ENCODE measurements around the gene ACSM3.

The ACSM3 gene

GRCh38 chr16:20781697-20782096 is 17.9 kb downstream of the ACSM3 start:
- no peak overlapping the region for H3K4me3 ChIP-seq (ENCODE audit: low read depth, low read length)
- no peak overlapping the region for H4K8ac ChIP-seq (ENCODE audit: low read depth, low read length)
- no peak overlapping the region for H2BK5ac ChIP-seq (ENCODE audit: low read depth, low read length, poor library complexity)
- H2AK5ac ChIP-seq (ENCODE audit: low read length): no peak overlapping the region
- H3K4me2 ChIP-seq (ENCODE audit: low read length): no peak overlapping the region
- H3K23ac ChIP-seq (ENCODE audit: low read length): no peak overlapping the region
- no peak overlapping the region for H3K4ac ChIP-seq (ENCODE audit: low read depth, low read length)
- no peak overlapping the region for H4K12ac ChIP-seq (ENCODE audit: low read depth, low read length)
- DNase-seq: no peak
- no peak overlapping the region for H3K14ac ChIP-seq (ENCODE audit: low read length)
- H3K18ac ChIP-seq (ENCODE audit: low read length): no peak overlapping the region
- H4K91ac ChIP-seq (ENCODE audit: low read depth, low read length): no peak overlapping the region
- no peaks in the 10 kb centered on the region for H3K9me3 ChIP-seq (ENCODE audit: insufficient read depth, low read depth, low read length)
- no peaks in the 10 kb centered on the region for H3K4me1 ChIP-seq (ENCODE audit: control insufficient read depth in 1 of 2, insufficient read depth in 2 of 2, low read length in 2 of 2)
- no peak overlapping the region for H2BK12ac ChIP-seq (ENCODE audit: low read length)
- H3K36me3 ChIP-seq (ENCODE audit: control insufficient read depth in 1 of 2, insufficient read depth in 2 of 2, low read length in 2 of 2): no peaks in the 10 kb centered on the region
- H3K27me3 ChIP-seq (ENCODE audit: insufficient read depth, low read length): no peaks in the 10 kb centered on the region
- H3K79me2 ChIP-seq (ENCODE audit: control insufficient read depth, insufficient read depth, low read length, poor library complexity): no peaks in the 10 kb centered on the region
- H2AFZ ChIP-seq (ENCODE audit: insufficient read depth, low read length, poor library complexity): no peak overlapping the region
- H2BK120ac ChIP-seq (ENCODE audit: insufficient read depth, low read length, poor library complexity): no peak overlapping the region
- no peak overlapping the region for H3K27ac ChIP-seq (ENCODE audit: low read depth, low read length)
- no peak overlapping the region for H3K9ac ChIP-seq (ENCODE audit: low read length)
- H3K79me1 ChIP-seq (ENCODE audit: low read length): no peaks in the 10 kb centered on the region
- WGBS (ENCODE audit: extremely low coverage, insufficient coverage, insufficient read length): no CpG with 5 or more reads among the region's 1 CpG

- Histone ChIP-seq H3K14ac (ENCODE audit: low read length) (no peak overlapping the region), H4K12ac (ENCODE audit: low read depth, low read length) (no peak overlapping the region), H3K9me3 (ENCODE audit: insufficient read depth, low read depth, low read length) (no peaks in the 10 kb centered on the region), H2BK12ac (ENCODE audit: low read length) (no peak overlapping the region), H3K27ac (ENCODE audit: low read depth, low read length) (no peak overlapping the region), H3K9ac (ENCODE audit: low read length) (no peak overlapping the region), H3K79me2 (ENCODE audit: control insufficient read depth, insufficient read depth, low read length, poor library complexity) (no peaks in the 10 kb centered on the region), H3K23ac (ENCODE audit: low read length) (no peak overlapping the region), H3K79me1 (ENCODE audit: low read length) (no peaks in the 10 kb centered on the region), H2BK5ac (ENCODE audit: low read depth, low read length, poor library complexity) (no peak overlapping the region), H3K4me3 (ENCODE audit: low read depth, low read length) (no peak overlapping the region), H2AFZ (ENCODE audit: insufficient read depth, low read length, poor library complexity) (no peak overlapping the region), H4K8ac (ENCODE audit: low read depth, low read length) (no peak overlapping the region), H3K4ac (ENCODE audit: low read depth, low read length) (no peak overlapping the region), H3K27me3 (ENCODE audit: insufficient read depth, low read length) (no peaks in the 10 kb centered on the region), H2AK5ac (ENCODE audit: low read length) (no peak overlapping the region), H3K36me3 (ENCODE audit: control insufficient read depth in 1 of 2, insufficient read depth in 2 of 2, low read length in 2 of 2) (no peaks in the 10 kb centered on the region), H3K4me1 (ENCODE audit: control insufficient read depth in 1 of 2, insufficient read depth in 2 of 2, low read length in 2 of 2) (no peaks in the 10 kb centered on the region), H2BK120ac (ENCODE audit: insufficient read depth, low read length, poor library complexity) (no peak overlapping the region), H4K91ac (ENCODE audit: low read depth, low read length) (no peak overlapping the region), H3K18ac (ENCODE audit: low read length) (no peak overlapping the region), H3K4me2 (ENCODE audit: low read length) (no peak overlapping the region)
- no peak for DNase-seq
- no CpG with 5 or more reads among the region's 2 CpGs for WGBS (ENCODE audit: extremely low coverage, insufficient coverage, insufficient read length)
Measured at GRCh38 chr16:20782470-20782869, 18.7 kb downstream of the ACSM3 start.

GRCh38 chr16:20784204-20784603 is 20.4 kb downstream of the ACSM3 start:
- H3K23ac ChIP-seq (ENCODE audit: low read length): no peak overlapping the region
- no peak overlapping the region for H3K4me2 ChIP-seq (ENCODE audit: low read length)
- no peak overlapping the region for H3K27ac ChIP-seq (ENCODE audit: low read depth, low read length)
- no peaks in the 10 kb centered on the region for H3K27me3 ChIP-seq (ENCODE audit: insufficient read depth, low read length)
- no peak overlapping the region for H4K91ac ChIP-seq (ENCODE audit: low read depth, low read length)
- no peak overlapping the region for H2BK12ac ChIP-seq (ENCODE audit: low read length)
- H3K4me3 ChIP-seq (ENCODE audit: low read depth, low read length): no peak overlapping the region
- H3K9ac ChIP-seq (ENCODE audit: low read length): no peak overlapping the region
- no peak overlapping the region for H3K18ac ChIP-seq (ENCODE audit: low read length)
- no peaks in the 10 kb centered on the region for H3K4me1 ChIP-seq (ENCODE audit: control insufficient read depth in 1 of 2, insufficient read depth in 2 of 2, low read length in 2 of 2)
- H3K36me3 ChIP-seq (ENCODE audit: control insufficient read depth in 1 of 2, insufficient read depth in 2 of 2, low read length in 2 of 2): no peaks in the 10 kb centered on the region
- H4K8ac ChIP-seq (ENCODE audit: low read depth, low read length): no peak overlapping the region
- no peak overlapping the region for H4K12ac ChIP-seq (ENCODE audit: low read depth, low read length)
- no peak overlapping the region for H3K14ac ChIP-seq (ENCODE audit: low read length)
- DNase-seq: no peak
- H3K4ac ChIP-seq (ENCODE audit: low read depth, low read length): no peak overlapping the region
- H2AK5ac ChIP-seq (ENCODE audit: low read length): no peak overlapping the region
- H2AFZ ChIP-seq (ENCODE audit: insufficient read depth, low read length, poor library complexity): no peak overlapping the region
- no peaks in the 10 kb centered on the region for H3K9me3 ChIP-seq (ENCODE audit: insufficient read depth, low read depth, low read length)
- H3K79me1 ChIP-seq (ENCODE audit: low read length): no peaks in the 10 kb centered on the region
- H3K79me2 ChIP-seq (ENCODE audit: control insufficient read depth, insufficient read depth, low read length, poor library complexity): no peaks in the 10 kb centered on the region
- H2BK5ac ChIP-seq (ENCODE audit: low read depth, low read length, poor library complexity): no peak overlapping the region
- H2BK120ac ChIP-seq (ENCODE audit: insufficient read depth, low read length, poor library complexity): no peak overlapping the region

DNA sequence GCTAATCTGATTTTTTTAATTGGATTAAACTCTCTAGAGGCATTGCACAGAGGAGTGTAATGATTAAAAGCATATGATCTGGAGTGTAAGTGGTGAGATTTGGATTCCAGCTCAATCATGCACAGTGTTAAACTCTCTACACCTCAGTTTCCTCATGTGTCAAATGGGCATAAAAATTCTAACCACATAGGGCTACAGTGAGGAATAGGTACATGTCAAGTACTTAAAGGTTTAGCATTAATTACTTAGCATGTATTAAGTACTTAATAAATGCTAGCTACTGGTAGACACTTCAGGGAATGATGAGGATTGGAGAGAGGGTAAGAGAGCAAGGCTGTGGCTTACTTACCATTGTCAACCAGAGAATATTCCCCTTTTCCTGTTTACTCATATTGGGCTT is 25.3 kb downstream of the ACSM3 start:
- DNase-seq: no peak
- H3K23ac ChIP-seq (ENCODE audit: low read length): no peak overlapping the region
- no peak overlapping the region for H4K12ac ChIP-seq (ENCODE audit: low read depth, low read length)
- H2AK5ac ChIP-seq (ENCODE audit: low read length): no peak overlapping the region
- no peak overlapping the region for H3K9ac ChIP-seq (ENCODE audit: low read length)
- no peak overlapping the region for H2AFZ ChIP-seq (ENCODE audit: insufficient read depth, low read length, poor library complexity)
- H3K27ac ChIP-seq (ENCODE audit: low read depth, low read length): no peak overlapping the region
- H3K79me2 ChIP-seq (ENCODE audit: control insufficient read depth, insufficient read depth, low read length, poor library complexity): no peaks in the 10 kb centered on the region
- no peak overlapping the region for H2BK120ac ChIP-seq (ENCODE audit: insufficient read depth, low read length, poor library complexity)
- H3K18ac ChIP-seq (ENCODE audit: low read length): no peak overlapping the region
- H3K4me3 ChIP-seq (ENCODE audit: low read depth, low read length): no peak overlapping the region
- no peak overlapping the region for H4K91ac ChIP-seq (ENCODE audit: low read depth, low read length)
- no peak overlapping the region for H3K4me2 ChIP-seq (ENCODE audit: low read length)
- H3K4ac ChIP-seq (ENCODE audit: low read depth, low read length): no peak overlapping the region
- no peaks in the 10 kb centered on the region for H3K4me1 ChIP-seq (ENCODE audit: control insufficient read depth in 1 of 2, insufficient read depth in 2 of 2, low read length in 2 of 2)
- no peak overlapping the region for H3K14ac ChIP-seq (ENCODE audit: low read length)
- H3K36me3 ChIP-seq (ENCODE audit: control insufficient read depth in 1 of 2, insufficient read depth in 2 of 2, low read length in 2 of 2): no peaks in the 10 kb centered on the region
- no peaks in the 10 kb centered on the region for H3K27me3 ChIP-seq (ENCODE audit: insufficient read depth, low read length)
- no peak overlapping the region for H4K8ac ChIP-seq (ENCODE audit: low read depth, low read length)
- no peaks in the 10 kb centered on the region for H3K79me1 ChIP-seq (ENCODE audit: low read length)
- H2BK12ac ChIP-seq (ENCODE audit: low read length): no peak overlapping the region
- H2BK5ac ChIP-seq (ENCODE audit: low read depth, low read length, poor library complexity): no peak overlapping the region
- H3K9me3 ChIP-seq (ENCODE audit: insufficient read depth, low read depth, low read length): no peaks in the 10 kb centered on the region
